ENCODE measurements around the gene GPR108. TPM values are rescaled to one million over a fixed set of nuclear protein-coding genes. Genes with fewer than 3 reads are reported as not detected.
"Not testable (repeated sequence)": the region's sequence is repeated elsewhere in the genome, so short reads cannot be mapped to it uniquely, and the experiment has no call there.

The GPR108 gene
- total and polyA plus RNA-seq, 2 experiments from 2014 or later = 66.6 to 120 TPM

DNA sequence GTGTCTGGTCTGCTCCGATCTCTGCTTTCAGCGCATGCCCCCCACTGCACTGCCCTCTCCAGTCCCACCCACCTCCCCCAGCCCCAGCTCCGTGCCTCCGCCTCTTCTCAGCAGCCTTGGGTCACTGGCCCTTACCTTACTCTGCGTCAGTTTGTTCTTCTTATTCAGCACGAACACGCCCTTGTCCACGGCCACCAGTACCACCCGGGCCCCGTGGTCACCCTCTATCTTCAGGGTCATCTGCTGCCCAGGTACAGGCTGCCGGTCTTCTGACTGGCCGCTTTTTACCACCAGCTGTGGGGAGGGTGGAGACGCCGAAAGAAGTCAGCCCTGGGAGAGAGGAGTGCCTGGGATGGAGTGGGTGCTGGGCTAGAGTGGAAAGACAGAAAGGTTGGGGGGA is 27.8 kb downstream of the GPR108 start:
- H3K36me3 ChIP-seq (replicated peaks; ENCODE audit: insufficient read depth, low read depth) = no peaks in the 10 kb centered on the region
- no peaks in the 10 kb centered on the region for H3K9me3 ChIP-seq (ENCODE audit: low read depth)
- H3K79me2 ChIP-seq = no peaks in the 10 kb centered on the region
- no peaks in the 10 kb centered on the region for H4K20me1 ChIP-seq (ENCODE audit: insufficient read depth, poor library complexity, severe bottlenecking)
- no peak overlapping the region for H3K27ac ChIP-seq
- no peak for DNase-seq (ENCODE audit: low spot score)
- H3K4me3 ChIP-seq = no peak overlapping the region
- TF ChIP-seq CTCF (IDR thresholded peaks at IDR 0.05; ENCODE audit: poor library complexity) = no peak
- no peak for TF ChIP-seq EZH2 (IDR thresholded peaks at IDR 0.05; ENCODE audit: borderline replicate concordance)
- no peak for TF ChIP-seq EZH2phosphoT487 (IDR thresholded peaks at IDR 0.05; ENCODE audit: low read depth, severe bottlenecking, unreplicated experiment)
- 50% methylated on average over 12 of the region's 14 CpGs for WGBS (ENCODE audit: low lambda C conversion rate, missing lambda C conversion rate)
- no peaks in the 10 kb centered on the region for H3K4me1 ChIP-seq (ENCODE audit: insufficient read depth)
- H2AFZ ChIP-seq = no peak overlapping the region
- no peak overlapping the region for H3K4me2 ChIP-seq
- peaks cover 30% of the 10 kb centered on the region for H3K27me3 ChIP-seq
- no peaks in the 10 kb centered on the region for H3K9me2 ChIP-seq (replicated peaks; ENCODE audit: insufficient read depth)

DNA sequence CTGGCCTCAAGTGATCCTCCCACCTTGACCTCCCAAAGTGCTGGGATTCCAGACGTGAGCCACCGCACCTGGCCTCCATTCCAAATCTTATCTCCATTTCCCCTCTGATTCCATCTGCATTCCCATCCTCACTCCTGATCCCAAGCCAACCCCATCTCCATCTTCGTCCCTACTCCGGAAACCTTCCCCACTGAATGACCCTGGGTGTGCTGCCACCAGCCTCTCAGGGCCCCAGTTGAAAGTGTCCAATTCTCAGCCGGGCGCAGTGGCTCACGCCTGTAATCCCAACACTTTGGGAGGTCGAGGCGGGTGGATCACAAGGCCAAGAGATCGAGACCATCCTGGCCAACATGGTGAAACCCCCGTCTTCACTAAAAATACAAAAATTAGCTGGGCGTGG is 28.5 kb downstream of the GPR108 start:
- not testable (repeated sequence) for DNase-seq (ENCODE audit: low spot score); H3K79me2 ChIP-seq; H3K36me3 ChIP-seq (replicated peaks; ENCODE audit: insufficient read depth, low read depth); H2AFZ ChIP-seq; H3K27ac ChIP-seq; H3K4me2 ChIP-seq; H3K9me2 ChIP-seq (replicated peaks; ENCODE audit: insufficient read depth); H4K20me1 ChIP-seq (ENCODE audit: insufficient read depth, poor library complexity, severe bottlenecking); H3K4me3 ChIP-seq; H3K4me1 ChIP-seq (ENCODE audit: insufficient read depth); H3K9me3 ChIP-seq (ENCODE audit: low read depth)
- peaks cover 30% of the 10 kb centered on the region for H3K27me3 ChIP-seq
- WGBS (ENCODE audit: low lambda C conversion rate, missing lambda C conversion rate) = 89% methylated on average over 12 of the region's 12 CpGs

DNA sequence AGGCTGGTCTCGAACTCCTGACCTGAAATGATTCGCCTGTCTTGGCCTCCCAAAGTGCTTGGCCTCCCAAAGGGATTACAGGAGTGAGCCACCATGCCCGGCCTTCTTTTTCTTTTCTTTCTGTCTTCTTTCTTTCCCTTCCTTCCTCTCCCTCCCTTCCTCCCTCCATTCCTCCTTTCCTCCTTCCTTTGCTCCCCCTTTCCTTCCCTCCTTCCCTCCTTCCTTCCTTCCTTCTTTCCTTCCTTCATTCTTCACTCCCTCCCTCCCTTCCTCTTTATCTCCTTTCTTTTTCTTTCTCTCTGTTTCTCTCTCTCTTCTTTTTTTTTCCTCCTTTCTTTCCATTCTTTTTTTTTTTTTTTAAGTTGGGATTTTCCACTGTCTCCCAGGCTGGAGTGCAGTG is 29.0 kb downstream of the GPR108 start:
- no peaks in the 10 kb centered on the region for H3K9me2 ChIP-seq (replicated peaks; ENCODE audit: insufficient read depth)
- H2AFZ ChIP-seq = no peak overlapping the region
- H3K4me3 ChIP-seq = no peak overlapping the region
- H3K27me3 ChIP-seq = peaks cover 30% of the 10 kb centered on the region
- no peaks in the 10 kb centered on the region for H3K9me3 ChIP-seq (ENCODE audit: low read depth)
- no peaks in the 10 kb centered on the region for H3K4me1 ChIP-seq (ENCODE audit: insufficient read depth)
- no peak overlapping the region for H3K27ac ChIP-seq
- H3K36me3 ChIP-seq (replicated peaks; ENCODE audit: insufficient read depth, low read depth) = no peaks in the 10 kb centered on the region
- H3K79me2 ChIP-seq = no peaks in the 10 kb centered on the region
- 90% methylated on average over 3 of the region's 3 CpGs for WGBS (ENCODE audit: low lambda C conversion rate, missing lambda C conversion rate)
- DNase-seq (ENCODE audit: low spot score) = no peak
- H4K20me1 ChIP-seq (ENCODE audit: insufficient read depth, poor library complexity, severe bottlenecking) = no peaks in the 10 kb centered on the region
- no peak overlapping the region for H3K4me2 ChIP-seq
- TF ChIP-seq EZH2phosphoT487 (IDR thresholded peaks at IDR 0.05; ENCODE audit: low read depth, severe bottlenecking, unreplicated experiment) (no peak), CTCF (IDR thresholded peaks at IDR 0.05; ENCODE audit: poor library complexity) (no peak), EZH2 (IDR thresholded peaks at IDR 0.05; ENCODE audit: borderline replicate concordance) (no peak)

DNA sequence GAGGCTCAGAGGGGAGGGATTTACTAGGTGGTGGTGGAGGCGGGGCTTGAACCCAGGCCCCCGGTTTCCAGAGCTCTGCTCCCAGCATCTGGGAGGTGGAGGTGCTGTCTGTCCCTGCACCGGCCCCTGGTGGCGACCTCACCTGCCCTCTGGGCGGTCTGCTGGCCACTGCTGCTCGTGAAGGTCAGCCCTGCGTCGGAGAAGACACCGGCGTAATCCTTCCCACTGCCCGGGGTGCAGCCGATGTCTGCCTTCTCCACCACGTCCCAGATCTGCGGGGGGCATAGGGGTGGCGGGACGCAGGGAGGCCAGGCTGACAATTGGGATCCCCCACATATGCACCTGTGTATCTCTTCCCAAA is 29.7 kb downstream of the GPR108 start:
- Histone ChIP-seq H3K27me3 (peaks cover 30% of the 10 kb centered on the region), H3K27ac (no peak overlapping the region), H3K4me2 (no peak overlapping the region), H4K20me1 (ENCODE audit: insufficient read depth, poor library complexity, severe bottlenecking) (no peaks in the 10 kb centered on the region), H2AFZ (no peak overlapping the region), H3K9me3 (ENCODE audit: low read depth) (no peaks in the 10 kb centered on the region), H3K36me3 (replicated peaks; ENCODE audit: insufficient read depth, low read depth) (no peaks in the 10 kb centered on the region), H3K4me3 (no peak overlapping the region), H3K79me2 (no peaks in the 10 kb centered on the region), H3K9me2 (replicated peaks; ENCODE audit: insufficient read depth) (no peaks in the 10 kb centered on the region), H3K4me1 (ENCODE audit: insufficient read depth) (no peaks in the 10 kb centered on the region)
- TF ChIP-seq CTCF (IDR thresholded peaks at IDR 0.05; ENCODE audit: poor library complexity) = no peak
- no peak for TF ChIP-seq EZH2phosphoT487 (IDR thresholded peaks at IDR 0.05; ENCODE audit: low read depth, severe bottlenecking, unreplicated experiment)
- no peak for TF ChIP-seq EZH2 (IDR thresholded peaks at IDR 0.05; ENCODE audit: borderline replicate concordance)
- no peak for DNase-seq (ENCODE audit: low spot score)
- WGBS (ENCODE audit: low lambda C conversion rate, missing lambda C conversion rate) = 91% methylated on average over 12 of the region's 16 CpGs

Measured in hepatocyte (in vitro differentiated cells).